GM18502 (cell line): ENCODE data around the gene RECK.
"Not testable (repeated sequence)": the region's sequence is repeated elsewhere in the genome, so short reads cannot be mapped to it uniquely, and the experiment has no call there.

Source experiments
- ATAC-seq: cut with Tn5 transposase; IDR thresholded peaks from one replicate; pipeline ENCODE4 v1.9.1; 2021; ENCODE audit warnings: mild to moderate bottlenecking; ENCODE audit not compliant: unreplicated experiment, poor library complexity

RECK gene

GRCh38 chr9:36053971-36054370, 17.3 kb downstream of the RECK start:
- ATAC-seq = no peak

DNA sequence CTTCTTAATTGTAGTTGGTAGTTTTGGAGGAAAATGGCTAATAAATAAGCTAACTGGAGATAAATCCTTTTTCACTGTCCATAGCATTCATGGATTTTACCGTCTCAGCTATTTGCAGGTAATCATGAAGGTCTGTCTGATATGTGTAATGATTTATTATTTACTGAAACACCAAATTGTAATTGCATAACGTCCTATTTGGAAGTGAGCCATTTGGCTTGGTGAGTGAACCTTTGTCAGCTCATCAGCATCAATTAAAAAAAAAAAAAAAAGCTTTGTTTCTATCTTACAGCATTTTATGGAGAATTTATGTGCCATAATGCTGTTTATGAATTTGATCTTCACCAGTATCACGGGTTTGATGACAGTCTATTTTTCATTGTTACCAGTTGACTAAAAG, 20.2 kb downstream of the RECK start:
- no peak for ATAC-seq

DNA sequence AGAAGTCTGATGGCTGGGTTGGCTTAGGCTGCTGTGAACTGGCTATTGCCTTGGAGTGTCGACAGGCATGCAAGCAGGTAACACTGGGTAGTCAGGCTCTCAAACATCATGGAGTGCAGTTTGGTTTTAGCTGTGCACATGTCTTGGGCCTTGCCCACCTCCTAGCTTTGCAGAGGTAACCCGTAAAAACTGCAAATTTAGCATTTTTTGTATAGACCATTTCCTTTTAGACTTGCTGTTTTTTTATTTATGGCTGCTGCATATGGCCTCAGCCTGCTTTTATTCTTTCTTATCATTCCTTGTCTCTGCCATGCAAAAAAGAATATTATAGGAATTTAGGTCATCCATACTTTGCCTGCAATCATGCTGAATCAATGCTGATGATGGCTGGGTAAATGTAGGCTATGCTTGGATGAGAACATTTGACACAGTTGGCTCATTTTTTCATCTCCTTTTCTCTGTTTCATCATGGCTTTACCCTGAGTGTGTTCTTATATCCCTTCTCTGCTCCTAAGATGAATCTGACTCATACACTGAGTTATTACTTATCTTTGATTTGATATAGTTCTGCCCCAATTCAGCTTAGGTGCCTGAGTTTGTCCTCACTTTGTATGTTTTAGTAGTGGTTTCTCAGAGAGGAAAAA, 27.2 kb downstream of the RECK start:
- no peak for ATAC-seq

DNA sequence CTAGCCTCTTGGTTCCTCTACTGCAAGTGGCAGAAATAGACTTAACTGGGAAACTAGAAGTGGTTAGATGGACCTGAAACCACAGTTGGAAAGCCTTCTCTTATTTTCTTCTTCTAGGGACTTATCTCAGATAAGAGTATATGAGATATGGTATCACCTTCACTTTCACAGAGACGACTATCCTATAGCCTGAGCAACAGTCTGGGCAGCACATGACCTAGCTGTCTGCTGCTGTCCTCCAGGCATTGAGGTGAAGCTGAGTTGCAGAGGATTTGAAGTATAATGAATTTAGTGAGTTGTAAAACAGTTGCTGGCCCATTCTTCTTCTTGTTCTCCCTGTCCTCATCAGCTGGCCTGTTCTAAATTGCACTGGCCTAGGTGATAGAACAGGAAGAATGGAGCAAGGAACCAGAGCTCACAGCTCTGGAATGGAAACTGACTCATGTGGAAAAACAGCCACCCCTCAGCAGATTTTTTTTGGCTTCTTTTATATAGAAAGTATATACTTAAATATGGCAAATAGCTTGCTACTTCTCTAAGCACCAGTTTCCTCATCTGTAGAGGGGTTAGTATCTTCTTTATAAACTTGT, 27.8 kb downstream of the RECK start:
- no peak for ATAC-seq

- no peak for ATAC-seq
Observed at GRCh38 chr9:36074055-36074454, 37.3 kb downstream of the RECK start.

GRCh38 chr9:36074870-36075532, 38.3 kb downstream of the RECK start:
- ATAC-seq = no peak

DNA sequence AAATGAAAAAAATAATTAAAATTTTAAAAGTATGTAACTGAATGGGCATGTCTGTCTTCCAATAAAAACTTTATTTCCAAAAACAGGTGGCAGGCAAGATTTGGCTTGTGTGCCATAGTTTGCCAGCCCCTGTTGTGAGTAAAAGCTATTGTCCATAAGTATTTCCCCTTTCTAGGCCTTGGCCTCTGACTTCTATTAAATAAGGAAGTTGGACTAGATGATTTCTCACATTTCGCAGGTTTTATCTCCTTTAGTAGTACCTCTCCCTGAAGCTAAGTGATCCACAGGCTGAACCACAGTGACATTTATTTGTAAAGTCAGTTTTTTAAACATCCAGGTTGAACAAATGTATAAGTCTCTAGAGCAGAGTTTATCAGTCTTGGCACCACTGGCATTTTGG, 41.3 kb downstream of the RECK start:
- ATAC-seq = no peak

DNA sequence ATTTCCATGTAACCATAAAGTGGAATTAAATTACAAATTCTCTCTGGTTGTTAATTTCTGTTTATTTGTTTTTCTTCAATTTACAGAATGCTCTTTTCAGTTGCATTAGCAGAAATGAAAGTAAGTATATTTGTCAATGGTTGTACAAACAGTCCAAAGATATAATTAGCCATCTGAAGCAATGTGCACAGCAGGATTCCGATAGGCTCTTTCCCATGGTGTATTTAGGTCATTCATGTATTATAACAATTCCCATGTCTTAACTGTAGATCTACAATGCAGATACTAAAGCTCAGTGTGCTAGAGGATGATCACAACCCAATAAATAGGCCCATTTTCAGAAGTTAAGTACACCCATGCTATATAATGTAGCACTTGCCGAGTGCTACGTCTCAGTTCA, 43.8 kb downstream of the RECK start:
- ATAC-seq = no peak

- ATAC-seq = no peak
Observed at GRCh38 chr9:36082931-36083330, 46.2 kb downstream of the RECK start.

GRCh38 chr9:36086442-36086841, 49.7 kb downstream of the RECK start:
- no peak for ATAC-seq

DNA sequence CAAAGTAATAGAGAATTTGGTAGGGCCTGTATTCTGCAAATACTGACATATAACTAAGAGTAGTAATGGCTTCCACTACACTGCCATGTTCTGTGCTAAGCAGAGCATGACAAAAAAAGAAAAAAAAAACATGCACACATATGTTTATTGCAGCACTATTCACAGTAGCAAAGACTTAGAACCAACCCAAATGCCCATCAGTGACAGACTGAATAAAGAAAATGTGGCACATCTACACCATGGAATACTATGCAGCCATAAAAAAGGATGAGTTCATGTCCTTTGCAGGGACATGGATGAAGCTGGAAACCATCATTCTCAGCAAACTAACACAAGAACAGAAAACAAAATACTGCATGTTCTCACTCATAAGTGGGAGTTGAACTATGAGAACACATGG, 50.3 kb downstream of the RECK start:
- ATAC-seq = not testable (repeated sequence)

- ATAC-seq = no peak
Observed at GRCh38 chr9:36088020-36088419, 51.3 kb downstream of the RECK start.

GRCh38 chr9:36091026-36091953, 54.6 kb downstream of the RECK start:
- no peak for ATAC-seq

DNA sequence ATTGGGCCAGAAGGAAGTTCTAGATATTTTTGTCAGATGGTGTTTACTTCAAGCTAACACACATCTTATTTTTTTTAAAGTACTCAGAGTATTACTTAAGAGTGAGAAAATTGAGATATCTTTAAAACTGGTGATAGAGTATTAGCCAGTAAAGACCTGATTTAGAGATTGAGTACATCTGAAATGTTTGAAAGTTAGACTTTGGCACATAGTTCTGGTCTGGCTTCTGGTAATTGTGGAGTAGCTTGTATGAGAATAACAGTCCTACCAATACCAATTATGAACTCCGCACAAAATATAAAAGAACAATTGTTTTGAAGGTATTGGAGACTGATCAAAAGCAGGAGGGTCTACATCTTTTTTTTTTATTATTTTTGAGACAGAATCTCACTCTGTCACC, 55.3 kb downstream of the RECK start:
- no peak for ATAC-seq

DNA sequence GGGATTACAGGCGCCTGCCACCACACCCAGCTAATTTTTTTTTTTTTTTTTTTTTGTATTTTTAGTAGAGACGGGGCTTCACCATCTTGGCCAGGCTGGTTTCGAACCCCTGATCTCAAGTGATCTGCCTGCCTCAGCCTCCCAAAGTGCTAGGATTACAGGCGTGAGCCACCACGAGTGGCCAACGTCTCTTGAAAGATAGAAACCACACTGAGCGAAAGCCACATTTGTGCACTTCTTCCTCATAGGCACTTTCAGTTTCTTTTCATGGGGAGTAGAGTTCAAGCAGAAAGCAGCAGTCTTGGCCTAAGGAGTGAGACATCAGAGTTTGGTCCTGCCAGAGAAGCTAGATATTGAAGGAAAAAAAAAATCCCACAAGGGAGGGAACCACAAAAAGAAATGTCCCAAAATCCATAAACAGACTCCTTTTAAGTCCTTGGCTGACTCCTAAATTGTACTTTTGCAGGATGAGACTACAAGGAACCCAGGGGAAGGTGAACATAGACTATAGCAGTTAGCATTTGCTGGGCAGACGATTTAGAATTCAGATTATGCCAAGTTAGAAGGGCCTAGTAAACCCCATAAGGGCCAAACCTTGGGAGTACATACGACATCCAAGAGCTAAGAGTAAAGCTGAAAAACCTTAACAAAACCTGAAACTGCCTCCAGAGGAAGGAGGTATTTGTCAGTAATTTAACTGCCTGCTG, 55.9 kb downstream of the RECK start:
- peak; percentile 88 for ATAC-seq

DNA sequence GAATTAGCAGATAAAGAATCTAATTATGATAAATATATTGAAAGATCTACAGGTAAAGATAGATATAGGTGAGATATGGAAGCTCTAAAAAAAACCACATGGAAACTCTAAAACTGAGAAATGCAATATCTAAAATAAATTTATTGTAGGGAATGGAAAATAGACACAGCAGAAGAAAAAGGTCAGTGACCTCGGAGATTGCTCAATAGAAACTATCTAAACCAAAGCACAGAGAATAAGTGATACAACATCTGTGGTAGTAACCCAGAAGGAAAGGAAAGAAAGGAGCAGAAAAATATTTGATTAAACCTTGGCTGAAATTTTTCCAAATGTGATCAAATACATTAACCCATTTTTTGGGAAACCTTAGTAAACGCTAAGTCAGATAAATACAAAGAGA, 56.7 kb downstream of the RECK start:
- ATAC-seq = no peak

- no peak for ATAC-seq
Observed at GRCh38 chr9:36099718-36100117, 63.0 kb downstream of the RECK start.

DNA sequence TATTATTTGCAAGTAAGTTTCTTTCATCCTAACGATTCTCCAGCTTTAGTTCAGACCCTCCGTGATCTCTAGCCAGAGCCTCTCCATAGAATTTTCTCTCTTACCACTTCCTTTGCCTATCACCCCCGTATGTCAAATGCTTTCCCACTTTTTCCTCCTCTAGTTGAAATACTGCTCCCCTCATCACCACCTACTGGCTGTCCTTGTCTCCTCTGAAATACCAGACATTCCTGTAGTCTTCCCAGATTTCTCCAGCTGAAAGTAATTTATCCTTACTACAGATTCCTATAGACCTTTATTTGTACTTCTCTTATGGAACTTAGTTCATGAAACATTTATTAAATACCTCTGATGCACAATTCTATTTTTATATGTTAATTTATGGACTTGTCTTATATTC, 63.8 kb downstream of the RECK start:
- ATAC-seq = no peak

- ATAC-seq = no peak
Observed at GRCh38 chr9:36101916-36102741, 65.4 kb downstream of the RECK start.
